ENCODE results near the gene CDCA4. TPM values are rescaled to one million over a fixed set of nuclear protein-coding genes. Genes with fewer than 3 reads are reported as not detected.
A peak's percentile ranks its signal among the peaks of the same experiment; 100 is the strongest.

CDCA4 gene
- total RNA-seq, 1 donor from 2014 or later, result 21.5 TPM

DNA sequence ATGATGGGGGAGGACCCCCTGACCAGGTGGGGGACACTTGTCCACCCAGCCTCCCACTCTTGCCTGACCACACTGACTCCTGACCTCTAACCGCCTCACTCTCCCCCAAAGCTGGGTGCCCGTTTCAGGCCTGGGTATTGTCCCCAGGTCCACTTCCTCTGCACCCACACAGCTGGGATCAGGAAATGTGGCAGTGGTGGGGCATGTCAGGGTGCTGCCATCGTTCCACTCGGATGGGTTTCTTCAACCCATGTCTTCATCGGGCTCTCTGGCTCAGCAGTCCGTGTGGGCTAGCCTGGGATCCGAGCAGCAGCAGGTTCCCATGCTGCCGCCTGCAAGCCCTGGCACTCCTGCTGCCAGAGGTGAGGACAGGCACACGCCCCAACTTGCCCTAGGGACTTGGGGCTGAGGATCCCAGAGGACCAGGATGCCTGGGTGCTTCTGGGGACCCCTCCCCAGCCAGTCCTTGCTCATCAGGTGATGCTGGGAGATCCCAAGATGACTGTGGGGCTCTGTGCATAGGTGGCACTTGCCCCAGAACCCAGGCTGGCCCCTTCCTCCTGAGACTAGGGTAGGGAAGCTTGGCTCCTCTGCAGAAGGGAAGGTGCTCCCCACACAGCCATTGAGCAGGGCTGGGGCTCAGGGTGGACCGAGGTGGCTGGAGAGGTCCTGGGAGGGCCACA, 38.2 kb downstream of the CDCA4 start:
- TF ChIP-seq, protein P1, sequence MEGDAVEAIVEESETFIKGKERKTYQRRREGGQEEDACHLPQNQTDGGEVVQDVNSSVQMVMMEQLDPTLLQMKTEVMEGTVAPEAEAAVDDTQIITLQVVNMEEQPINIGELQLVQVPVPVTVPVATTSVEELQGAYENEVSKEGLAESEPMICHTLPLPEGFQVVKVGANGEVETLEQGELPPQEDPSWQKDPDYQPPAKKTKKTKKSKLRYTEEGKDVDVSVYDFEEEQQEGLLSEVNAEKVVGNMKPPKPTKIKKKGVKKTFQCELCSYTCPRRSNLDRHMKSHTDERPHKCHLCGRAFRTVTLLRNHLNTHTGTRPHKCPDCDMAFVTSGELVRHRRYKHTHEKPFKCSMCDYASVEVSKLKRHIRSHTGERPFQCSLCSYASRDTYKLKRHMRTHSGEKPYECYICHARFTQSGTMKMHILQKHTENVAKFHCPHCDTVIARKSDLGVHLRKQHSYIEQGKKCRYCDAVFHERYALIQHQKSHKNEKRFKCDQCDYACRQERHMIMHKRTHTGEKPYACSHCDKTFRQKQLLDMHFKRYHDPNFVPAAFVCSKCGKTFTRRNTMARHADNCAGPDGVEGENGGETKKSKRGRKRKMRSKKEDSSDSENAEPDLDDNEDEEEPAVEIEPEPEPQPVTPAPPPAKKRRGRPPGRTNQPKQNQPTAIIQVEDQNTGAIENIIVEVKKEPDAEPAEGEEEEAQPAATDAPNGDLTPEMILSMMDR (IDR thresholded peaks at IDR 0.05; ENCODE audit: unreplicated experiment), result no peak
- peaks cover 36% of the 10 kb centered on the region for H3K27me3 Mint-ChIP-seq
- DNase-seq (ENCODE audit: low spot score, unreplicated experiment), result no peak
- H3K4me3 Mint-ChIP-seq (ENCODE audit: low read depth), result no peak overlapping the region
- H3K4me1 Mint-ChIP-seq (ENCODE audit: low read depth), result peaks cover 7% of the 10 kb centered on the region
- no peaks in the 10 kb centered on the region for H3K36me3 Mint-ChIP-seq (ENCODE audit: insufficient read depth)
- H3K9me3 Mint-ChIP-seq (ENCODE audit: low read depth), result no peaks in the 10 kb centered on the region
- no peak overlapping the region for H3K27ac Mint-ChIP-seq

DNA sequence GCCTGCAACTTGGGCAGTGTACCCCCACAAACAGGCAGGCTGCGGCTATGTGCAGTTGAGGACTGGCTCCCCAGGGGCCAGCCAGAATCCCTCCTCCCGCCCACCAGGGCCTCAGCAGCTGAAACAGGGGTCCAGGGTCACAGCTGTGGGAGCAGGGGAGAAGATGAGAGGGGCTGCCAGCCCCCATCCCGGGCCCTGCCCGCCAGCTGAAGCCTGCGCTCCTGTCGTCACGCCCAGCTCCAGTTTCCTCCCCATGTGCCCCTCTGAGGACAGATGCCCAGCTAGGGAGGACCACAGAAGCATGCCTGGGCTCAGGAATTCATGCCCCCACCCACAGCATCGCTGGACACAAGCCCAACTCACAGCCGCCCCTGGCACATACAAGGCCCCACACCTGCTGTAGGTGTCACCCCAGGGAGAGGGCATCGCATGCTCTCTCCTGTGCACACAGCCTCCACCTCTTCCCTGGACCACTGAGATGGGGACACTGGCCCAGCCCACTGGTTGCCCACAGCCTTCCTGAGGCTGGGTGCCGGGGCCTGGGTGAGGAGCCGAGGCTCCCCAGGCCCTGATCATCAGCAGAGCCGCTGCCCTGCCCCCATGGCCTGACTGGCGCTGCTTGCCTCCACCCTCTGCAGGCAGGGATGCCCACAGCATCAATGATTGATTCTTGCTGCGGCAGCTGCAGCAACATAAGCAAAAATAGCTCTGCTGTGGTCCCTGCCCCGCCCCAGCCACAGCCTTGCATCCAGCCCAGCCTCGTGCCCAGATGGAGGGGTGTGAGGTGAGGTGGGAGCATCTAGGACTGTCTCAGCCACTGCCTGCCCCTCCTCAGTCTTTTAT, 39.0 kb downstream of the CDCA4 start:
- Mint-ChIP-seq H3K4me1 (ENCODE audit: low read depth) (peaks cover 5% of the 10 kb centered on the region), H3K9me3 (ENCODE audit: low read depth) (no peaks in the 10 kb centered on the region), H3K4me3 (ENCODE audit: low read depth) (no peak overlapping the region), H3K27ac (no peak overlapping the region), H3K27me3 (peaks cover 40% of the 10 kb centered on the region), H3K36me3 (ENCODE audit: insufficient read depth) (no peaks in the 10 kb centered on the region)
- TF ChIP-seq, protein P1 (IDR thresholded peaks at IDR 0.05; ENCODE audit: unreplicated experiment), result no peak
- DNase-seq (ENCODE audit: low spot score, unreplicated experiment), result no peak

DNA sequence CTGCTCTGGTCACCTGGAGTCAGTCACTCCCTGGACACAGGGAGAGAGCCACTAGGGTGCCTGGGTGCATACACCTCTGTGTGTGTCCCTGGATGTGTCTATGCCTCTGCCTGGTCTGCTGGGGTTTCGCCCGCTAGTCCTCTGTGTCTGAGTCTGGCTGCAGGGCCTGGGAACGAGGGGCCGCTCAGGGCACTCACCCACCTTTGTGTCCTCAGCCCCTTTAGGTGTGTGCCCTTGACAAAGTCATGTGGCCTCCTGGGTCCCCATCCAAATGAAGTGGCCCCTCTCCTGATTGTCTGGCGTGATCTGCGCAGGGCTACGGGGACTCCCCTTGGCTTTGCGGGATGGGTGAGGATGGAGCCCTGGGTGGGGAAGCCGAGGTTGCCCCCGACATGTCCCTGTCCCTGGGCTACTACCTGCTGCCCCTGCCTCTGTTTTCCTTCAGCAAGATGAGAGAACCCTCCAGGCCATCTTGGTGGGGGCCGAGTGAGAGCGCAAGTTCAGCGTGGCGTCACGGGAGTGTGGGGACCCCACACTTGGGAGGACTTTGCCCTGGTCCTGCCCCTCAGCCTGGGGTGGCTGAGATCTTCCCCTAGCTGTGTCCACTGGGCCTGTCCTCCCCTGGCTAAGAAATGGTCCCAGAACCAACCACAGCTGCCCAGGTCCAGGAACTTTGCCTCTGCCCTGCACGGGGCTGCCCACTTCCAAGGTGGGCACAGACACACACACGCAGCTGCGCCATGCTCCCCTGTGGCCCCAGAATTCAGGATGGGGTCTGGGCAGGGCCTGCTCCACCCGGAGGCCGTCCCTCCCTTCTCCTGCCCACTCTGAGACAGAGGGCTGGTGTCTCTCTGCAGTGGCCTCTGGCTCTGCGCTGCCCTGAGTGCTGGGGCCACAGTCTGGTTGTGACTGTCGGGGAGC, 40.0 kb downstream of the CDCA4 start:
- Mint-ChIP-seq H3K9me3 (ENCODE audit: low read depth) (no peaks in the 10 kb centered on the region), H3K36me3 (ENCODE audit: insufficient read depth) (no peaks in the 10 kb centered on the region), H3K4me1 (ENCODE audit: low read depth) (peaks cover 6% of the 10 kb centered on the region), H3K27me3 (peaks cover 47% of the 10 kb centered on the region), H3K4me3 (ENCODE audit: low read depth) (no peak overlapping the region), H3K27ac (no peak overlapping the region)
- TF ChIP-seq, protein P1 (IDR thresholded peaks at IDR 0.05; ENCODE audit: unreplicated experiment), result no peak
- DNase-seq (ENCODE audit: low spot score, unreplicated experiment), result no peak

DNA sequence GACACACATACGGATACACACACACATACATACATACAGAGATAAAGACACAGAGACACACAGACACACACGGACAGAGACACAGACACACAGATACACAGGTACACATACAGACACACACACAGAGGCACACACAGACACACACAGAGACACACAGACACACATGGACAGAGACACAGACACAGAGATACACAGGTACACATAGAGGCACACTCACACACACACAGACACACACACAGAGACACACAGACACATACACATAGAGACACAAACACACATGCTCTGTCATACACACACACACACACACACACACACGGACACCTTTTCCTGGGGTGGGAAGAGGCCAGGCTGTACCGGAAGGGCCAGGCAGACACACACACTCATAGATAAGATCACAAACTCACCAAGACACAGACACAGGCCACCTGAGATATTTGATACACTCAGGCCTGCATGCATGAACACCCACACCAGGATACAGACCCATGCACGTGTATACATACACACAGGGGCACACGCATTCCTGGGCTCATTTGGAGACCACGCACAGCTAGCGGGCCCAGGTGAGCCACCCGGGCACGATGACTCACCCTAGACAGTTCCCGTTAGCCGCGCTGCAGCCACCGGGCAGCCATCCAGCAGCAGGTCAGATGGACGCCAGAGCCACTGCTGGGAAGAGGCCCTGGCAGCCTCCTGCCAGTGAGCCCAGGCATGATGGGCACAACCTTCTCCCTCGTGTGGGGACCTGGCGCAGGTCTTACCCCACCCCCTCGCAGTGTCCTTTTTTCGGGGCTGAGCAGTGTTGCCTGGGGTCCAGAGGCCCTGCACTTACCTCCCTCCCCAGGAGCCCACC, 40.9 kb downstream of the CDCA4 start:
- Mint-ChIP-seq H3K4me3 (ENCODE audit: low read depth) (peak overlapping the region; percentile 1), H3K4me1 (ENCODE audit: low read depth) (peaks cover 6% of the 10 kb centered on the region), H3K9me3 (ENCODE audit: low read depth) (no peaks in the 10 kb centered on the region), H3K27me3 (peaks cover 50% of the 10 kb centered on the region), H3K27ac (no peak overlapping the region), H3K36me3 (ENCODE audit: insufficient read depth) (no peaks in the 10 kb centered on the region)
- no peak for DNase-seq (ENCODE audit: low spot score, unreplicated experiment)
- TF ChIP-seq, protein P1 (IDR thresholded peaks at IDR 0.05; ENCODE audit: unreplicated experiment), result no peak

Data from progenitor cell of endocrine pancreas (in vitro differentiated cells).